HEK293 (cell line): ENCODE data around the gene NUDT3.

Source experiments
- BCL6B ChIP-seq: fragments of 450-650 bp; formaldehyde crosslinking; IDR thresholded peaks from 2 replicates; pipeline ENCODE4 v1.5.1; 2017; ENCODE audit warnings: missing biosample characterization, missing genetic modification characterization
- CTCF ChIP-seq: fragments of 450-650 bp; formaldehyde crosslinking; IDR thresholded peaks from 2 replicates; pipeline ENCODE4 v1.5.1; 2016; ENCODE audit warnings: missing biosample characterization, missing genetic modification characterization
- MYNN ChIP-seq: fragments of 450-650 bp; formaldehyde crosslinking; IDR thresholded peaks from 2 replicates; pipeline ENCODE4 v1.5.1; 2016; ENCODE audit warnings: missing biosample characterization, missing genetic modification characterization, borderline replicate concordance
- PATZ1 ChIP-seq: fragments of 450-650 bp; formaldehyde crosslinking; IDR thresholded peaks from 2 replicates; pipeline ENCODE4 v1.5.1; 2016; ENCODE audit warnings: missing biosample characterization, missing genetic modification characterization
- PRDM1 ChIP-seq: fragments of 450-650 bp; formaldehyde crosslinking; IDR thresholded peaks from 2 replicates; pipeline ENCODE4; 2016; ENCODE audit warnings: missing biosample characterization, missing genetic modification characterization
- SCRT1 ChIP-seq: fragments of 450-650 bp; formaldehyde crosslinking; IDR thresholded peaks from 2 replicates; pipeline ENCODE4 v1.5.1; 2016; ENCODE audit warnings: missing biosample characterization, missing genetic modification characterization, borderline replicate concordance
- ZBTB6 ChIP-seq: fragments of 450-650 bp; formaldehyde crosslinking; IDR thresholded peaks from 2 replicates; pipeline ENCODE4 v1.5.1; 2017; ENCODE audit warnings: missing biosample characterization, missing genetic modification characterization
- ZNF140 ChIP-seq: fragments of 450-650 bp; formaldehyde crosslinking; IDR thresholded peaks from 2 replicates; pipeline ENCODE4 v1.5.1; 2016; ENCODE audit warnings: missing biosample characterization, missing genetic modification characterization
- ZNF558 ChIP-seq: fragments of 450-650 bp; formaldehyde crosslinking; IDR thresholded peaks from 2 replicates; pipeline ENCODE4 v1.5.1; 2016; ENCODE audit warnings: missing biosample characterization, missing genetic modification characterization
- ZNF768 ChIP-seq: fragments of 450-650 bp; formaldehyde crosslinking; IDR thresholded peaks from 2 replicates; pipeline ENCODE4 v1.5.1; 2018; ENCODE audit warnings: missing biosample characterization, mild to moderate bottlenecking, missing genetic modification characterization
- ZNF777 ChIP-seq: fragments of 450-650 bp; formaldehyde crosslinking; IDR thresholded peaks from 2 replicates; pipeline ENCODE4 v1.5.1; 2017; ENCODE audit warnings: missing biosample characterization, missing genetic modification characterization, borderline replicate concordance
- TF ChIP-seq, protein P1 (sequence below): fragments of 450-650 bp; IDR thresholded peaks from 2 replicates; pipeline ENCODE4 v1.5.1; 2018; ENCODE audit warnings: missing biosample characterization, missing genetic modification characterization
- TF ChIP-seq, protein P2 (sequence below): fragments of 450-650 bp; formaldehyde crosslinking; IDR thresholded peaks from 2 replicates; pipeline ENCODE4 v1.5.1; 2016; ENCODE audit warnings: missing biosample characterization, missing genetic modification characterization, low read depth

DNA sequence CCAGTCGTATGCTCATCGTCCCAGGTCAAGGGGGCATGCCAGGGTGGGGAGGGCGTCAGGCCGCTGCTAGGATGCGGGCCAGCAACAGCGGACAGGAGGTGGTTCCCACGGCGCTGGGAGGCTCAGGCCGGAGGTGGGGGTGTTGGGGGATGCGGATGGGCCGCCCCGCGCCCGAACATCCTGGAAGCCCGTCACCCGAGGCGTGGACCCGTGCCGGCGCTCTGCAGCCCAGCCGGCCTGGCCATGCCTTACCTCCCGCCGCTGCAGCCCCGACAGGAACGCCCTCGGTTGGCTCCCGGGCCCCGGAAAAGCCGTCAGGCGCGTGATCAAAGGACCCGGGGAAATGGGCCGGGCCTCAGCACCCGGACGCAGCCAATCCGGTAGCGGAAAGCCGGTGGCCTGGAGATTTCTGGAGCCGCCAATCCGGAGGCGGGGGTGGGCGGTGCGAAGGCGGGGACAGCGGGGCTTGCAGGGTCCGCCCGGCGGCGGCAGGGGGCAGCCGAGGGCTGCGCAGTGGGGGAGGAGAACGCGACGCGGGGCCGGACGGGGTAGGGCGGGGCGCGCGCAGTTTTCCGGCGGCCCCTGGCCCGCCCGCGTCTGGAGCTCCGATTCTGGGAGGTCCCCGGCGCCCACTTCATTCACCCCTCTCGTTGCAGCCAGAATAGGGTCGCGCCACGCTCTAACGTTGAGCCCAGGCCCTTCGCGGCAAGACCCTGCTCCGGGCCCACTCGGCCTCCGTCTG is 143.6 kb downstream of the NUDT3 start, which contains the start of gene SMIM29:
- TF ChIP-seq CTCF (tag by site-specific recombination) (peak; percentile 78), SCRT1 (tag by site-specific recombination) (no peak), ZNF140 (no peak), MYNN (tag by site-specific recombination) (no peak), ZNF558 (tag by site-specific recombination) (no peak), ZNF768 (tag by site-specific recombination) (no peak), PRDM1 (tag by site-specific recombination) (no peak), ZNF777 (peak; percentile 86; the same call in 1 of the 2 replicates), PATZ1 (tag by site-specific recombination) (peak; percentile 85), BCL6B (no peak), ZBTB6 (tag by site-specific recombination) (peak; percentile 68)
- TF ChIP-seq, protein P1, sequence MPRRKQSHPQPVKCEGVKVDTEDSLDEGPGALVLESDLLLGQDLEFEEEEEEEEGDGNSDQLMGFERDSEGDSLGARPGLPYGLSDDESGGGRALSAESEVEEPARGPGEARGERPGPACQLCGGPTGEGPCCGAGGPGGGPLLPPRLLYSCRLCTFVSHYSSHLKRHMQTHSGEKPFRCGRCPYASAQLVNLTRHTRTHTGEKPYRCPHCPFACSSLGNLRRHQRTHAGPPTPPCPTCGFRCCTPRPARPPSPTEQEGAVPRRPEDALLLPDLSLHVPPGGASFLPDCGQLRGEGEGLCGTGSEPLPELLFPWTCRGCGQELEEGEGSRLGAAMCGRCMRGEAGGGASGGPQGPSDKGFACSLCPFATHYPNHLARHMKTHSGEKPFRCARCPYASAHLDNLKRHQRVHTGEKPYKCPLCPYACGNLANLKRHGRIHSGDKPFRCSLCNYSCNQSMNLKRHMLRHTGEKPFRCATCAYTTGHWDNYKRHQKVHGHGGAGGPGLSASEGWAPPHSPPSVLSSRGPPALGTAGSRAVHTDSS: no peak
- TF ChIP-seq, protein P2, sequence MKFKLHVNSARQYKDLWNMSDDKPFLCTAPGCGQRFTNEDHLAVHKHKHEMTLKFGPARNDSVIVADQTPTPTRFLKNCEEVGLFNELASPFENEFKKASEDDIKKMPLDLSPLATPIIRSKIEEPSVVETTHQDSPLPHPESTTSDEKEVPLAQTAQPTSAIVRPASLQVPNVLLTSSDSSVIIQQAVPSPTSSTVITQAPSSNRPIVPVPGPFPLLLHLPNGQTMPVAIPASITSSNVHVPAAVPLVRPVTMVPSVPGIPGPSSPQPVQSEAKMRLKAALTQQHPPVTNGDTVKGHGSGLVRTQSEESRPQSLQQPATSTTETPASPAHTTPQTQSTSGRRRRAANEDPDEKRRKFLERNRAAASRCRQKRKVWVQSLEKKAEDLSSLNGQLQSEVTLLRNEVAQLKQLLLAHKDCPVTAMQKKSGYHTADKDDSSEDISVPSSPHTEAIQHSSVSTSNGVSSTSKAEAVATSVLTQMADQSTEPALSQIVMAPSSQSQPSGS: no peak
